Measurements from ENCODE around the gene FOXC1. TPM values are rescaled to one million over a fixed set of nuclear protein-coding genes. Genes with fewer than 3 reads are reported as not detected.
A peak's percentile ranks its signal among the peaks of the same experiment; 100 is the strongest.

The FOXC1 gene
- total RNA-seq, 1 experiment from 2014 or later: 10.2 TPM

GRCh38 chr6:1608222-1609040 lies 1.3 kb upstream of the FOXC1 start:
- no peak for DNase-seq (ENCODE audit: low spot score)
- in situ Hi-C loops (cut with HindIII; ENCODE audit: low sequenced_read_pairs): no loop called here

GRCh38 chr6:1609041-1609647 lies 571 bp upstream of the FOXC1 start:
- in situ Hi-C loops (cut with HindIII; ENCODE audit: low sequenced_read_pairs): no loop called here
- no peak for DNase-seq (ENCODE audit: low spot score)

DNA sequence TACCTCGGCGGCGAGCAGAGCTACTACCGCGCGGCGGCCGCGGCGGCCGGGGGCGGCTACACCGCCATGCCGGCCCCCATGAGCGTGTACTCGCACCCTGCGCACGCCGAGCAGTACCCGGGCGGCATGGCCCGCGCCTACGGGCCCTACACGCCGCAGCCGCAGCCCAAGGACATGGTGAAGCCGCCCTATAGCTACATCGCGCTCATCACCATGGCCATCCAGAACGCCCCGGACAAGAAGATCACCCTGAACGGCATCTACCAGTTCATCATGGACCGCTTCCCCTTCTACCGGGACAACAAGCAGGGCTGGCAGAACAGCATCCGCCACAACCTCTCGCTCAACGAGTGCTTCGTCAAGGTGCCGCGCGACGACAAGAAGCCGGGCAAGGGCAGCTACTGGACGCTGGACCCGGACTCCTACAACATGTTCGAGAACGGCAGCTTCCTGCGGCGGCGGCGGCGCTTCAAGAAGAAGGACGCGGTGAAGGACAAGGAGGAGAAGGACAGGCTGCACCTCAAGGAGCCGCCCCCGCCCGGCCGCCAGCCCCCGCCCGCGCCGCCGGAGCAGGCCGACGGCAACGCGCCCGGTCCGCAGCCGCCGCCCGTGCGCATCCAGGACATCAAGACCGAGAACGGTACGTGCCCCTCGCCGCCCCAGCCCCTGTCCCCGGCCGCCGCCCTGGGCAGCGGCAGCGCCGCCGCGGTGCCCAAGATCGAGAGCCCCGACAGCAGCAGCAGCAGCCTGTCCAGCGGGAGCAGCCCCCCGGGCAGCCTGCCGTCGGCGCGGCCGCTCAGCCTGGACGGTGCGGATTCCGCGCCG lies 994 bp downstream of the FOXC1 start:
- in situ Hi-C loops (cut with HindIII; ENCODE audit: low sequenced_read_pairs): no loop called here
- peak; percentile 18 for DNase-seq (ENCODE audit: low spot score)

DNA sequence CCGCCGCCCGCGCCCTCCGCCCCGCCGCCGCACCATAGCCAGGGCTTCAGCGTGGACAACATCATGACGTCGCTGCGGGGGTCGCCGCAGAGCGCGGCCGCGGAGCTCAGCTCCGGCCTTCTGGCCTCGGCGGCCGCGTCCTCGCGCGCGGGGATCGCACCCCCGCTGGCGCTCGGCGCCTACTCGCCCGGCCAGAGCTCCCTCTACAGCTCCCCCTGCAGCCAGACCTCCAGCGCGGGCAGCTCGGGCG lies 1.5 kb downstream of the FOXC1 start:
- DNase-seq (ENCODE audit: low spot score): no peak
- in situ Hi-C loops (cut with HindIII; ENCODE audit: low sequenced_read_pairs): no loop called here

GRCh38 chr6:1611572-1612298 lies 2.0 kb downstream of the FOXC1 start:
- in situ Hi-C loops (cut with HindIII; ENCODE audit: low sequenced_read_pairs): no loop called here
- DNase-seq (ENCODE audit: low spot score): no peak

GRCh38 chr6:1612299-1612973 lies 2.7 kb downstream of the FOXC1 start:
- DNase-seq (ENCODE audit: low spot score): no peak
- in situ Hi-C loops (cut with HindIII; ENCODE audit: low sequenced_read_pairs): no loop called here

DNA sequence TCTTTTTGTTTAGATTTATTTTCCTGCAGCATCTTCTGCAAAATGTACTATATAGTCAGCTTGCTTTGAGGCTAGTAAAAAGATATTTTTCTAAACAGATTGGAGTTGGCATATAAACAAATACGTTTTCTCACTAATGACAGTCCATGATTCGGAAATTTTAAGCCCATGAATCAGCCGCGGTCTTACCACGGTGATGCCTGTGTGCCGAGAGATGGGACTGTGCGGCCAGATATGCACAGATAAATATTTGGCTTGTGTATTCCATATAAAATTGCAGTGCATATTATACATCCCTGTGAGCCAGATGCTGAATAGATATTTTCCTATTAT lies 3.2 kb downstream of the FOXC1 start:
- DNase-seq (ENCODE audit: low spot score): no peak
- in situ Hi-C loops (cut with HindIII; ENCODE audit: low sequenced_read_pairs): no loop called here

DNA sequence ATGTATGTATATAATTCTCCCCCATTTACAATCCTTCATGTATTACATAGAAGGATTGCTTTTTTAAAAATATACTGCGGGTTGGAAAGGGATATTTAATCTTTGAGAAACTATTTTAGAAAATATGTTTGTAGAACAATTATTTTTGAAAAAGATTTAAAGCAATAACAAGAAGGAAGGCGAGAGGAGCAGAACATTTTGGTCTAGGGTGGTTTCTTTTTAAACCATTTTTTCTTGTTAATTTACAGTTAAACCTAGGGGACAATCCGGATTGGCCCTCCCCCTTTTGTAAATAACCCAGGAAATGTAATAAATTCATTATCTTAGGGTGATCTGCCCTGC lies 3.6 kb downstream of the FOXC1 start:
- in situ Hi-C loops (cut with HindIII; ENCODE audit: low sequenced_read_pairs): no loop called here
- no peak for DNase-seq (ENCODE audit: low spot score)

DNA sequence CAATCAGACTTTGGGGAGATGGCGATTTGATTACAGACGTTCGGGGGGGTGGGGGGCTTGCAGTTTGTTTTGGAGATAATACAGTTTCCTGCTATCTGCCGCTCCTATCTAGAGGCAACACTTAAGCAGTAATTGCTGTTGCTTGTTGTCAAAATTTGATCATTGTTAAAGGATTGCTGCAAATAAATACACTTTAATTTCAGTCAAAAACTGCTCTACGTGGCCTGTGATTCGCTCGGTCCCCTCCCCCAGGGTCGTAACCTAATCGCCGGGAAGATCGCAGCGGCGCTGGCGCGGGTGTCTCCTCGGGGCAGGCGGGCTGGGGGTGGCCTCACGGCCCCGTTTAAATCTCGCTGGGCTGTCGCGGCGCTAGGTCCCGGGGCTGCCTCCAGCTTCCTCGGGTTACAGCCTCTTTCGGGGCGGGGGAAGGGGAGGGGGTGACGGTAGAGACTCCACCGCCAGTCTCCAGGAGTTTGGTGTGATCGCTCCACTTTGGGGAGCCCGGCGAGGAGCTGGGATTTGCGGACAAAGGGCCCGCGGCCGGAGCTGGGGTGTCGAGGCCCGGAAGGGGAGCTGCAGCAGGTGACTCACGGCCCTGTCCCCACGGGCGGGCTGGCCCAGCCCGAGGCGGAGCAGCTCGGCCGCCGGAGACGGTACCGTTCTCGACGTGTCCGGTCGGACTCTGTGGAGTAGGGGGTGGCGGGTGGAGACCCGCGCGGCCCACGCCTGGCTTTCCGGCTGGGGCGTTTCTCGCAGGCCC lies 4.2 kb downstream of the FOXC1 start:
- in situ Hi-C loops (cut with HindIII; ENCODE audit: low sequenced_read_pairs): no loop called here
- no peak for DNase-seq (ENCODE audit: low spot score)

- no peak for DNase-seq (ENCODE audit: low spot score)
- in situ Hi-C loops (cut with HindIII; ENCODE audit: low sequenced_read_pairs): no loop called here
Observed at GRCh38 chr6:1614448-1615150, 4.9 kb downstream of the FOXC1 start.

DNA sequence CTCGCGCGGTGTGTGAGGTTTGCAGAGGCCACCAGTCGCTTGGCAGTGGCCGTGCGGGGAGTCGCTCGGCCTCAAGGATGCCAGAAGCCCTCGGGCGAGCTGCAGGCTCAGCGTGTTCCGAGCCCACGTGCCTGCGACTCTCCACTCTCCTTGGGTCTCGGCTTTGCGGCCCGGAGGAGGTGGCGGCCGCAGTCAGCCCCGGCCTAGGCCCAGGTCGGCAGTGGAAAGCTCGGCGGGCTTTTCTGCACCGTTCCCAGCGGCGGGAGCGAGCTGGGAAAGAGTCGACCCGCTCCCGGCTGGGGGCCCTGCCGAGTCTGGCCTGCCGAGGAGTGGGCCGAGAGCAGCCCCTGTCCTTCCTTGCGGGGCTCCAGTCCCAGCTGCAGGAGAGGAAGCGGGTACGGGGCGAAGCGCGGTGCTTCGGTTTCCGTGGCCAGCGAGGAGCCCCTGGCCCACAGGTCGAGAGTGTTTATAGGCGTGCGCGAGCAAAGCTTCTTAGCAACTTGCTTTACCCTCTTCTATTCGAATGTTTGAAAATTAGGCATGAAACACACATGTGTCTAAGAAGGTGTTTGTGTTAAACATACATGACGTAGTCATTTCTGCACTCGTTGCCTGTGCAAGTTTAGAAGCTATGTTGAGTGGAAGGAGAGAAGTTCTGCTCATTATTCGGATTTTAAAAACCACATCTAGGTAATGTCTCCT lies 5.6 kb downstream of the FOXC1 start:
- in situ Hi-C loops (cut with HindIII; ENCODE audit: low sequenced_read_pairs): no loop called here
- no peak for DNase-seq (ENCODE audit: low spot score)

GRCh38 chr6:1615853-1616420 lies 6.2 kb downstream of the FOXC1 start:
- in situ Hi-C loops (cut with HindIII; ENCODE audit: low sequenced_read_pairs): no loop called here

GRCh38 chr6:1616701-1617463 lies 7.2 kb downstream of the FOXC1 start:
- DNase-seq (ENCODE audit: low spot score): no peak
- in situ Hi-C loops (cut with HindIII; ENCODE audit: low sequenced_read_pairs): no loop called here

More at GRCh38 chr6:1615853-1616420, 6.2 kb downstream of the FOXC1 start:
- DNase-seq (ENCODE audit: low spot score): no peak

DNA sequence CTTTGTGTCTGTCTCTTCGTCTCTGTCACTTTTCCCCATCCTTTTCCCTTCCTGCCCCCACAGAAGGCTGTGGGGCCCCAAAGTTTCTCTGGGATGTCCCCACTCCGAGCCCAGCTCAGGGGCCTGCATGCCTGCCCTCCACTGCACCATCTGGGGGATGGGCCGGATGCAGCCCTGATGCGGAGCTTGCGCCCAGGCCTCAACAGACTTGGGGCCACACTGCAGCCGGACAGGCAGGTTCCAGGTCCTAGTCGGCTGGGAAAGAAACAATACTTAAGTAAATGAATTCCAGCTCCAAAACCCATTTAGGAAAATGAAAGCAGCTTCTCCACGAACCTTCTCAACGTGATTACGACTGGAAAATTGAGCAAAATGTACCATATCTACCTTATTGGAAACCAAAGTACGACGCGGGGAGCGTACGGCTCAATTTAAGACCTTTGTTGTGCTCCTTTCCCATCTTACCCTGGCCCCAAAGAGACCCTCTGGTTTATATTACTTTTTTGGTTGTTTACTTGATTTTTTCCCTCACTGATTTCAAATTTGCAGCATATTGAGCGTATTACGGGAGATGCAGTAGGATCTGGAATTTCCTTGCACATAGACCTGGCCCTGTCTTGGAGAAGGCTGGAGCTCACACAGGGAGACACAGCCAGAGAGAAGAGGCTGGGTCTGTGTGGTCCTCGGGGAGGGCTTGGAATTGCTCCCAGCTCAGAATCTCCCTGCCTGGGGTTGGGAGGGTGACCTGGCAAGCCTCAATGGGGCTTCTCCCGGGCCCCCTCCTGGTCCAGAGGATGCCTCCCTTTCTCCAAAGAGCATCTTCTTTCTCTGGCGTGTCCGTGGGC lies 8.0 kb downstream of the FOXC1 start:
- in situ Hi-C loops (cut with HindIII; ENCODE audit: low sequenced_read_pairs): no loop called here
- DNase-seq (ENCODE audit: low spot score): no peak

DNA sequence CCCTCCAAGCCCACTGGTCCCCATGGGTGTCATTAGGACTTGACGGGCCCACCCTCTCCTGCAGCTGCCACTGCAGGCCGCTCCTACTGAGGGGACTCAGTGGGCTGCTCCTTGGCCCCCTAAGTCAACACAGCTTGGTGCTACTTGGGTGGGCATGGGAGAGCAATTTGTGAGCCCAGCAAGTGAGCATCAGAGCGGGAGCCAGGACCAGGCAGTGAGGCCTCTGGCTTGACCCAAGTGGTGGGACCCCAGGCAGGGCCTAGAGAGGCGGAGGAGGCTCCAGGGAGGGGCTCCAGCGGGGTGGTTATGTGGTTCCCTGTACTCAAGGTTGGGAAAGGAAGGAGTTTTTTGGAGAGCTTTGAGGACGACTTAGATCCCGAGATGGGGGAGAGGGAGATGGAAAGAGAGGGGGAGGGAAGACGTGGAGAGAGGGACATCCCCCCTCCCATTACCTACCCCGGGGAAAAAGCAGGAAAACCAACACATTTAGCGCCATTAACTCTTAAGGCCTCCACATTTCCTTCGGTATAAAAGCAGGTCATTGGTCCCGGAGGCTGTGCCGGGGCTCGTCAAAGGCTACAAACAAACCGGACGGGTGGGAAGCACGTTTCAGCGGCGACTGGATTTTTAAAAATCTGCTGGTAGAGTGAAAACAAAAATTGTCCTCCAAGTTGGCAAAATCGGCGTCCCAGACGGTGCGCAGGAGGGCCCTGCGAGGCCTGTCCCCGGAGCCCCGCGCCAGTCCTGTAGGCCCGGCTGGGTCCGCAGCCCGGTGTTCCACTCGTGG lies 8.8 kb downstream of the FOXC1 start:
- in situ Hi-C loops (cut with HindIII; ENCODE audit: low sequenced_read_pairs): no loop called here

More for the DNA sequence above, 8.8 kb downstream of the FOXC1 start:
- DNase-seq (ENCODE audit: low spot score): no peak

Measured in G401 (cell line).